Activated naive CD8-positive, alpha-beta T cell treated with anti-CD3 and anti-CD28 coated beads, Interleukin-2, amount 10 ng/mL, durations not matched to agents 7 days and 5 days (primary cell): ENCODE data around the gene USE1. TPM values are rescaled to one million over a fixed set of nuclear protein-coding genes. Genes with fewer than 3 reads are reported as not detected.
"Not testable (repeated sequence)": the region's sequence is repeated elsewhere in the genome, so short reads cannot be mapped to it uniquely, and the experiment has no call there.

Source experiments
- ATAC-seq: fragments of 150-1000 bp; cut with Tn5 transposase; one replicate; pipeline ENCODE4 v1.10.0; 2021; ENCODE audit warnings: low read depth, moderate library complexity
- POLR2A ChIA-PET: fragments of 350-600 bp; sonication (Branson Sonifier 250); formaldehyde crosslinking; loops from one replicate; lab custom pipeline; 2021; ENCODE audit warnings: antibody characterized with exemption; lab: Charles Lee
- DNase-seq: peaks from one replicate; pipeline ENCODE4 v3.0.0; 2021
- H3K27ac Mint-ChIP-seq: one replicate; pipeline ENCODE4 v1.8.0; 2022; ENCODE audit warnings: mild to moderate bottlenecking, mixed read lengths
- H3K27me3 Mint-ChIP-seq: one replicate; pipeline ENCODE4 v1.8.0; 2022; ENCODE audit warnings: mild to moderate bottlenecking, moderate library complexity, mixed read lengths
- H3K36me3 Mint-ChIP-seq: one replicate; pipeline ENCODE4 v1.8.0; 2021; ENCODE audit warnings: mild to moderate bottlenecking, mixed read lengths
- H3K4me1 Mint-ChIP-seq: one replicate; pipeline ENCODE4 v1.8.0; 2021; ENCODE audit warnings: mixed read lengths
- H3K4me3 Mint-ChIP-seq: one replicate; pipeline ENCODE4 v1.8.0; 2022; ENCODE audit warnings: mild to moderate bottlenecking, moderate library complexity, mixed read lengths
- H3K9me3 Mint-ChIP-seq: one replicate; pipeline ENCODE4 v1.8.0; 2021; ENCODE audit warnings: mixed read lengths
- total RNA-seq, 2 experiments: library from RNA; stranded (reverse); gene quantifications; one replicate each; pipeline ENCODE4 v1.2.3, GENCODE V29; 2021

Gene USE1
- total RNA-seq, 2 experiments from 2014 or later, result 30.1 to 31.8 TPM

- H3K27me3 Mint-ChIP-seq, H3K9me3 Mint-ChIP-seq, DNase-seq, ATAC-seq, H3K4me3 Mint-ChIP-seq, H3K27ac Mint-ChIP-seq, H3K4me1 Mint-ChIP-seq: not testable (repeated sequence)
- H3K36me3 Mint-ChIP-seq, result peaks cover 32% of the 10 kb centered on the region
- POLR2A ChIA-PET, result interaction anchor here (2.0 kb wide), 1 partner anchor 66 kb away, joined by 4 read pairs; no protein-coding TSS in a partner anchor
Observed at GRCh38 chr19:17191736-17192135, 23.4 kb upstream of the USE1 start.

GRCh38 chr19:17192751-17193150 lies 22.4 kb upstream of the USE1 start:
- Mint-ChIP-seq H3K9me3 (no peaks in the 10 kb centered on the region), H3K4me3 (no peak overlapping the region), H3K4me1 (peaks cover 6% of the 10 kb centered on the region), H3K27ac (no peak overlapping the region), H3K27me3 (no peaks in the 10 kb centered on the region), H3K36me3 (peaks cover 33% of the 10 kb centered on the region)
- POLR2A ChIA-PET, result no interaction called here
- ATAC-seq, result no peak
- no peak for DNase-seq

GRCh38 chr19:17194608-17195007 lies 20.5 kb upstream of the USE1 start:
- H3K27ac Mint-ChIP-seq, result no peak overlapping the region
- DNase-seq (no peak), ATAC-seq (no peak)
- H3K4me1 Mint-ChIP-seq, result peaks cover 6% of the 10 kb centered on the region
- H3K36me3 Mint-ChIP-seq, result peaks cover 40% of the 10 kb centered on the region
- H3K4me3 Mint-ChIP-seq, result no peak overlapping the region
- POLR2A ChIA-PET, result no interaction called here
- H3K9me3 Mint-ChIP-seq, result no peaks in the 10 kb centered on the region
- no peaks in the 10 kb centered on the region for H3K27me3 Mint-ChIP-seq

- Mint-ChIP-seq H3K4me1 (peaks cover 6% of the 10 kb centered on the region), H3K27me3 (no peaks in the 10 kb centered on the region), H3K36me3 (peaks cover 42% of the 10 kb centered on the region), H3K4me3 (no peak overlapping the region), H3K9me3 (no peaks in the 10 kb centered on the region), H3K27ac (no peak overlapping the region)
- ATAC-seq, result no peak
- POLR2A ChIA-PET, result no interaction called here
- DNase-seq, result no peak
Observed at GRCh38 chr19:17195106-17195505, 20.1 kb upstream of the USE1 start.

- Mint-ChIP-seq H3K36me3 (peaks cover 43% of the 10 kb centered on the region), H3K9me3 (no peaks in the 10 kb centered on the region), H3K4me3 (no peak overlapping the region), H3K27me3 (no peaks in the 10 kb centered on the region), H3K27ac (peak overlapping the region; percentile 4), H3K4me1 (peaks cover 6% of the 10 kb centered on the region)
- no peak for ATAC-seq
- POLR2A ChIA-PET, result interaction anchor here (0.7 kb wide), 1 partner anchor 14 kb away, joined by 3 read pairs; no protein-coding TSS in a partner anchor
- DNase-seq, result no peak
Observed at GRCh38 chr19:17196610-17197009, 18.5 kb upstream of the USE1 start.

- Mint-ChIP-seq H3K4me3 (no peak overlapping the region), H3K27me3 (no peaks in the 10 kb centered on the region), H3K27ac (no peak overlapping the region), H3K36me3 (peaks cover 53% of the 10 kb centered on the region), H3K4me1 (peaks cover 6% of the 10 kb centered on the region), H3K9me3 (no peaks in the 10 kb centered on the region)
- ATAC-seq (no peak), DNase-seq (no peak)
- POLR2A ChIA-PET, result no interaction called here
Observed at GRCh38 chr19:17197666-17198065, 17.5 kb upstream of the USE1 start.

GRCh38 chr19:17200408-17201079 lies 14.6 kb upstream of the USE1 start:
- no peaks in the 10 kb centered on the region for H3K9me3 Mint-ChIP-seq
- peaks cover 6% of the 10 kb centered on the region for H3K4me1 Mint-ChIP-seq
- POLR2A ChIA-PET, result interaction anchor here (1.1 kb wide), 1 partner anchor 11 kb away, joined by 3 read pairs; no protein-coding TSS in a partner anchor
- no peak for ATAC-seq
- H3K27ac Mint-ChIP-seq, result no peak overlapping the region
- no peak for DNase-seq
- peaks cover 63% of the 10 kb centered on the region for H3K36me3 Mint-ChIP-seq
- H3K27me3 Mint-ChIP-seq, result no peaks in the 10 kb centered on the region
- no peak overlapping the region for H3K4me3 Mint-ChIP-seq

- H3K9me3 Mint-ChIP-seq, result no peaks in the 10 kb centered on the region
- POLR2A ChIA-PET, result no interaction called here
Observed at GRCh38 chr19:17202249-17202648, 12.9 kb upstream of the USE1 start.

GRCh38 chr19:17202713-17203112 lies 12.4 kb upstream of the USE1 start:
- Mint-ChIP-seq H3K4me3 (no peak overlapping the region), H3K36me3 (peaks cover 53% of the 10 kb centered on the region), H3K9me3 (no peaks in the 10 kb centered on the region), H3K27me3 (no peaks in the 10 kb centered on the region), H3K27ac (no peak overlapping the region), H3K4me1 (no peaks in the 10 kb centered on the region)
- ATAC-seq (no peak), DNase-seq (no peak)
- POLR2A ChIA-PET, result interaction anchor here (0.7 kb wide), 1 partner anchor 32 kb away, joined by 3 read pairs; no protein-coding TSS in a partner anchor

More at GRCh38 chr19:17202249-17202648, 12.9 kb upstream of the USE1 start:
- peaks cover under 1% of the 10 kb centered on the region for H3K4me1 Mint-ChIP-seq
- DNase-seq (no peak), ATAC-seq (no peak)
- peaks cover 56% of the 10 kb centered on the region for H3K36me3 Mint-ChIP-seq
- H3K27ac Mint-ChIP-seq, result no peak overlapping the region
- H3K27me3 Mint-ChIP-seq, result no peaks in the 10 kb centered on the region
- H3K4me3 Mint-ChIP-seq, result no peak overlapping the region

- Mint-ChIP-seq H3K4me3 (no peak overlapping the region), H3K36me3 (peaks cover 48% of the 10 kb centered on the region), H3K9me3 (no peaks in the 10 kb centered on the region), H3K27me3 (no peaks in the 10 kb centered on the region), H3K27ac (no peak overlapping the region), H3K4me1 (peaks cover 7% of the 10 kb centered on the region)
- ATAC-seq, result peak; percentile 69
- DNase-seq, result peak; percentile 52
- POLR2A ChIA-PET, result interaction anchor here (1.0 to 3.4 kb wide), 2 partner anchors 10 to 76 kb away, joined by 3 to 15 read pairs; partner anchors contain the start of gene USE1
Observed at GRCh38 chr19:17205237-17206140, 9.7 kb upstream of the USE1 start.

- H3K4me1 Mint-ChIP-seq, result peaks cover 7% of the 10 kb centered on the region
- H3K4me3 Mint-ChIP-seq, result no peak overlapping the region
- no peaks in the 10 kb centered on the region for H3K27me3 Mint-ChIP-seq
- POLR2A ChIA-PET, result interaction anchor here (1.5 to 3.4 kb wide), 2 partner anchors 8 to 29 kb away, joined by 3 to 15 read pairs; partner anchors contain the start of gene USE1
- H3K27ac Mint-ChIP-seq, result no peak overlapping the region
- DNase-seq (no peak), ATAC-seq (no peak)
- no peaks in the 10 kb centered on the region for H3K9me3 Mint-ChIP-seq
- peaks cover 37% of the 10 kb centered on the region for H3K36me3 Mint-ChIP-seq
Observed at GRCh38 chr19:17206736-17207581, 8.2 kb upstream of the USE1 start.

GRCh38 chr19:17209126-17210036 lies 5.8 kb upstream of the USE1 start:
- DNase-seq (peak; percentile 55), ATAC-seq (peak; percentile 38)
- peaks cover 9% of the 10 kb centered on the region for H3K4me1 Mint-ChIP-seq
- H3K4me3 Mint-ChIP-seq, result no peak overlapping the region
- POLR2A ChIA-PET, result no interaction called here
- H3K27ac Mint-ChIP-seq, result no peak overlapping the region
- no peaks in the 10 kb centered on the region for H3K9me3 Mint-ChIP-seq
- no peaks in the 10 kb centered on the region for H3K27me3 Mint-ChIP-seq
- peaks cover 22% of the 10 kb centered on the region for H3K36me3 Mint-ChIP-seq
